Lower leg skin (tissue), 3 donors: Measurements from ENCODE around the gene AKAP10.

Experiments used
- POLR2A ChIP-seq, 2 donors: fragments of 450-650 bp; IDR thresholded peaks; one replicate each; pipeline ENCODE4 v1.6.1; 2016 to 2017; ENCODE audit warnings: antibody characterized with exemption in 2 of 2, mild to moderate bottlenecking in 1 of 2, moderate library complexity in 1 of 2
- TF ChIP-seq, protein P1 (sequence below), 3 donors: fragments of 450-650 bp; IDR thresholded peaks; one replicate each; pipeline ENCODE4 v1.5.1; 2016; ENCODE audit warnings: antibody characterized with exemption in 3 of 3, mild to moderate bottlenecking in 3 of 3, moderate library complexity in 2 of 3

- TF ChIP-seq, protein P1, sequence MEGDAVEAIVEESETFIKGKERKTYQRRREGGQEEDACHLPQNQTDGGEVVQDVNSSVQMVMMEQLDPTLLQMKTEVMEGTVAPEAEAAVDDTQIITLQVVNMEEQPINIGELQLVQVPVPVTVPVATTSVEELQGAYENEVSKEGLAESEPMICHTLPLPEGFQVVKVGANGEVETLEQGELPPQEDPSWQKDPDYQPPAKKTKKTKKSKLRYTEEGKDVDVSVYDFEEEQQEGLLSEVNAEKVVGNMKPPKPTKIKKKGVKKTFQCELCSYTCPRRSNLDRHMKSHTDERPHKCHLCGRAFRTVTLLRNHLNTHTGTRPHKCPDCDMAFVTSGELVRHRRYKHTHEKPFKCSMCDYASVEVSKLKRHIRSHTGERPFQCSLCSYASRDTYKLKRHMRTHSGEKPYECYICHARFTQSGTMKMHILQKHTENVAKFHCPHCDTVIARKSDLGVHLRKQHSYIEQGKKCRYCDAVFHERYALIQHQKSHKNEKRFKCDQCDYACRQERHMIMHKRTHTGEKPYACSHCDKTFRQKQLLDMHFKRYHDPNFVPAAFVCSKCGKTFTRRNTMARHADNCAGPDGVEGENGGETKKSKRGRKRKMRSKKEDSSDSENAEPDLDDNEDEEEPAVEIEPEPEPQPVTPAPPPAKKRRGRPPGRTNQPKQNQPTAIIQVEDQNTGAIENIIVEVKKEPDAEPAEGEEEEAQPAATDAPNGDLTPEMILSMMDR (IDR thresholded peaks at IDR 0.05): no peak
- no peak for TF ChIP-seq POLR2A (IDR thresholded peaks at IDR 0.05)
These were observed 72.1 kb downstream of the AKAP10 start for GRCh38 chr17:19905502-19905901.
